ENCODE measurements around the gene ISCA1. TPM values are rescaled to one million over a fixed set of nuclear protein-coding genes. Genes with fewer than 3 reads are reported as not detected.

ISCA1 gene
- total RNA-seq, 1 experiment from 2014 or later = 28.8 TPM

DNA sequence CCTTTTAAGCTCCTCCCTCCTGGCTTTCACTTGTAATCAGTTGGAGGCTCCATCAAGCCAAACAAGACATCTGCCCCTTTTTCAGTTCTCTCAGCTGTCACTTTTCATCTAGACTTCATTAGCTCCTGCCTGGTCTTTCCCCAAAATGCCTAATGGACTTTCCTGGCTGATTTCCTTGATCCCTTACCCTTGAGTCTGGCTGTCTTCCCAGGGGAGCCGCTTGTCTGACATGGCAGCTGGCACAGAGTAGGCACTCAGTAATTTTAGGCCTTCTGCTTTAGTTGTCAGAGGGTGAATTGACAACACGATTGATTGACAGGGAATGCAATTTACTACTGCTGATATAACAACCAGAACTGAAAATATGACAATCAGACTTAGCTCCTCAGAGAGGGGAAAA lies 24.9 kb downstream of the ISCA1 start:
- H3K4me3 ChIP-seq (ENCODE audit: low read length) = no peak overlapping the region
- intact Hi-C loops (cut with micrococcal nuclease) = no loop called here

DNA sequence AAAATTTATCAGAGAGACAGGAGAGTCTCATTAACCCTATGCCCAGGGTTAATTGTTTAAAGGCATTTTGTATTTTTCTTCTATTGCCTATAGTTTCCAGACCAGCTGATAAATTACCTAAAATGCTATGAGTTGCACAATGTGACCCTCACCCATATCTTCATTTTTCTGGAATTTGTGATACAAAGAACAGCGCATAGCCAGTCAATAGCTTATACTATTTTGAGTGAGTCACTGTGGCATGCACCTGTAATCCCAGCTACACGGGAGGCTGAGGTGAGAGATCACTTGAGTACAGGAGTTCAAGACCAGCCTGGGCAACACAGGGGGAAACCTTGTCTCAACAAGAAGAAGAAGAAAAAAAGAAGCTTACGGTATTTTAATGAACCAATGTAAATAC lies 25.7 kb downstream of the ISCA1 start:
- H3K9ac ChIP-seq (ENCODE audit: low read length) = no peak overlapping the region
- ChIA-PET CTCF (no interaction called here), POLR2A (ENCODE audit: unreplicated experiment) (no interaction called here)
- H3K27ac ChIP-seq (ENCODE audit: low read length) = no peak overlapping the region
- H3K79me2 ChIP-seq (ENCODE audit: low read length) = no peaks in the 10 kb centered on the region
- ATAC-seq = no peak
- no peaks in the 10 kb centered on the region for H3K9me2 ChIP-seq (replicated peaks; ENCODE audit: low read length)
- no peaks in the 10 kb centered on the region for H3K4me1 ChIP-seq (ENCODE audit: insufficient read depth, low read length)
- no peak overlapping the region for H2AFZ ChIP-seq (ENCODE audit: low read length)
- no peaks in the 10 kb centered on the region for H4K20me1 ChIP-seq (ENCODE audit: low read length)
- intact Hi-C loops (cut with micrococcal nuclease) = no loop called here
- no peak overlapping the region for H3K4me2 ChIP-seq (ENCODE audit: low read length)
- no peak for DNase-seq
- H3K27me3 ChIP-seq (ENCODE audit: low read length) = no peaks in the 10 kb centered on the region
- no peaks in the 10 kb centered on the region for H3K9me3 ChIP-seq (ENCODE audit: low read length)
- H3F3A ChIP-seq (ENCODE audit: low read length, unreplicated experiment) = no peaks in the 10 kb centered on the region
- H3K36me3 ChIP-seq (ENCODE audit: low read depth, low read length) = no peaks in the 10 kb centered on the region
- no TSS peak for BruUV-seq (replicated peaks)
- TF ChIP-seq EZH2phosphoT487 (IDR thresholded peaks at IDR 0.05; ENCODE audit: borderline replicate concordance, low read length) = no peak
- TF ChIP-seq, protein P1, sequence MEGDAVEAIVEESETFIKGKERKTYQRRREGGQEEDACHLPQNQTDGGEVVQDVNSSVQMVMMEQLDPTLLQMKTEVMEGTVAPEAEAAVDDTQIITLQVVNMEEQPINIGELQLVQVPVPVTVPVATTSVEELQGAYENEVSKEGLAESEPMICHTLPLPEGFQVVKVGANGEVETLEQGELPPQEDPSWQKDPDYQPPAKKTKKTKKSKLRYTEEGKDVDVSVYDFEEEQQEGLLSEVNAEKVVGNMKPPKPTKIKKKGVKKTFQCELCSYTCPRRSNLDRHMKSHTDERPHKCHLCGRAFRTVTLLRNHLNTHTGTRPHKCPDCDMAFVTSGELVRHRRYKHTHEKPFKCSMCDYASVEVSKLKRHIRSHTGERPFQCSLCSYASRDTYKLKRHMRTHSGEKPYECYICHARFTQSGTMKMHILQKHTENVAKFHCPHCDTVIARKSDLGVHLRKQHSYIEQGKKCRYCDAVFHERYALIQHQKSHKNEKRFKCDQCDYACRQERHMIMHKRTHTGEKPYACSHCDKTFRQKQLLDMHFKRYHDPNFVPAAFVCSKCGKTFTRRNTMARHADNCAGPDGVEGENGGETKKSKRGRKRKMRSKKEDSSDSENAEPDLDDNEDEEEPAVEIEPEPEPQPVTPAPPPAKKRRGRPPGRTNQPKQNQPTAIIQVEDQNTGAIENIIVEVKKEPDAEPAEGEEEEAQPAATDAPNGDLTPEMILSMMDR (conservative IDR thresholded peaks at IDR 0.05; ENCODE audit: low read depth, low read length) = no peak
- TF ChIP-seq EZH2 (IDR thresholded peaks at IDR 0.05; ENCODE audit: low read length, unreplicated experiment) = no peak
- no peak overlapping the region for H3K4me3 ChIP-seq (ENCODE audit: low read length)

More for the DNA sequence above, 24.9 kb downstream of the ISCA1 start:
- H4K20me1 ChIP-seq (ENCODE audit: low read length) = no peaks in the 10 kb centered on the region
- no peaks in the 10 kb centered on the region for H3K79me2 ChIP-seq (ENCODE audit: low read length)
- no TSS peak for BruUV-seq (replicated peaks)
- no peak overlapping the region for H3K9ac ChIP-seq (ENCODE audit: low read length)
- TF ChIP-seq EZH2 (IDR thresholded peaks at IDR 0.05; ENCODE audit: low read length, unreplicated experiment) (no peak), EZH2phosphoT487 (IDR thresholded peaks at IDR 0.05; ENCODE audit: borderline replicate concordance, low read length) (no peak)
- TF ChIP-seq, protein P1 (conservative IDR thresholded peaks at IDR 0.05; ENCODE audit: low read depth, low read length) = no peak
- H3F3A ChIP-seq (ENCODE audit: low read length, unreplicated experiment) = no peaks in the 10 kb centered on the region
- H3K27me3 ChIP-seq (ENCODE audit: low read length) = no peaks in the 10 kb centered on the region
- DNase-seq (no peak), ATAC-seq (no peak)
- ChIA-PET CTCF (no interaction called here), POLR2A (ENCODE audit: unreplicated experiment) (no interaction called here)
- H3K9me2 ChIP-seq (replicated peaks; ENCODE audit: low read length) = no peaks in the 10 kb centered on the region
- H3K27ac ChIP-seq (ENCODE audit: low read length) = no peak overlapping the region
- no peaks in the 10 kb centered on the region for H3K4me1 ChIP-seq (ENCODE audit: insufficient read depth, low read length)
- no peaks in the 10 kb centered on the region for H3K9me3 ChIP-seq (ENCODE audit: low read length)
- no peaks in the 10 kb centered on the region for H3K36me3 ChIP-seq (ENCODE audit: low read depth, low read length)
- H2AFZ ChIP-seq (ENCODE audit: low read length) = no peak overlapping the region
- no peak overlapping the region for H3K4me2 ChIP-seq (ENCODE audit: low read length)

DNA sequence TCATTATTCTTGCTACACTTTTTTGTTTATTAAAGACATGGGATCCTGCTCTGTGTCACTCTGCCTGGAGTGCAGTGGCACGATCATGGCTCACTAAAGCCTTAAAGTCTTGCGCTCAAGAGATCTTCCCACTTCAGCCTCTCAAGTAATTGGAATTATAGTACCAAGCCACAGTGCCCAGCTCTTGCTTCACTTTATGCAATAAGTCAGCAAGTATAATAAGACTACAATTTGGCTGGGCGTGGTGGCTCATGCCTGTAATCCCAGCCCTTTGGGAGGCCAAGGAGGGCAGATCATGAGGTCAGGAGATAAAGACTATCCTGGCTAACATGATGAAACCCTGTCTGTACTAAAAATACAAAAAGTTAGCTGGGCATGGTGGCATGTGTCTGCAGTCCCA lies 28.8 kb downstream of the ISCA1 start:
- no peak for ATAC-seq
- H4K20me1 ChIP-seq (ENCODE audit: low read length) = no peaks in the 10 kb centered on the region
- no peaks in the 10 kb centered on the region for H3K9me3 ChIP-seq (ENCODE audit: low read length)
- no peak for TF ChIP-seq EZH2phosphoT487 (IDR thresholded peaks at IDR 0.05; ENCODE audit: borderline replicate concordance, low read length)
- TF ChIP-seq EZH2 (IDR thresholded peaks at IDR 0.05; ENCODE audit: low read length, unreplicated experiment) = no peak
- TF ChIP-seq, protein P1 (conservative IDR thresholded peaks at IDR 0.05; ENCODE audit: low read depth, low read length) = no peak
- no peak for DNase-seq
- no peaks in the 10 kb centered on the region for H3K4me1 ChIP-seq (ENCODE audit: insufficient read depth, low read length)
- BruUV-seq (replicated peaks) = no TSS peak
- H3K4me3 ChIP-seq (ENCODE audit: low read length) = no peak overlapping the region
- H3K27ac ChIP-seq (ENCODE audit: low read length) = no peak overlapping the region
- ChIA-PET POLR2A (ENCODE audit: unreplicated experiment) (no interaction called here), CTCF (no interaction called here)
- H3K9me2 ChIP-seq (replicated peaks; ENCODE audit: low read length) = no peaks in the 10 kb centered on the region
- no peak overlapping the region for H2AFZ ChIP-seq (ENCODE audit: low read length)
- intact Hi-C loops (cut with micrococcal nuclease) = no loop called here
- H3K27me3 ChIP-seq (ENCODE audit: low read length) = no peaks in the 10 kb centered on the region
- H3F3A ChIP-seq (ENCODE audit: low read length, unreplicated experiment) = no peaks in the 10 kb centered on the region
- no peak overlapping the region for H3K4me2 ChIP-seq (ENCODE audit: low read length)
- no peak overlapping the region for H3K9ac ChIP-seq (ENCODE audit: low read length)
- no peaks in the 10 kb centered on the region for H3K79me2 ChIP-seq (ENCODE audit: low read length)
- no peaks in the 10 kb centered on the region for H3K36me3 ChIP-seq (ENCODE audit: low read depth, low read length)
